ENCODE data around the gene PRKD1. TPM values are rescaled to one million over a fixed set of nuclear protein-coding genes. Genes with fewer than 3 reads are reported as not detected.

The PRKD1 gene
- total RNA-seq, 2 donors from 2014 or later = 12.0 to 12.6 TPM

- Histone ChIP-seq H3K9ac (ENCODE audit: extremely low read depth, low read length, poor library complexity, severe bottlenecking) (no peak overlapping the region), H3K9me3 (ENCODE audit: control insufficient read depth, low read length) (peaks cover 9% of the 10 kb centered on the region), H3K27me3 (ENCODE audit: control insufficient read depth, insufficient read depth, low read length, poor library complexity, severe bottlenecking) (no peaks in the 10 kb centered on the region), H3K4me1 (ENCODE audit: control insufficient read depth, insufficient read depth, low read length) (no peaks in the 10 kb centered on the region), H3K27ac (ENCODE audit: low read depth, low read length) (no peak overlapping the region), H3K4me3 (ENCODE audit: low read length) (no peak overlapping the region), H3K36me3 (ENCODE audit: control insufficient read depth, insufficient read depth, low read length) (no peaks in the 10 kb centered on the region)
- H3K4me3 Mint-ChIP-seq = no peak overlapping the region
- DNase-seq = no peak
- peaks cover 11% of the 10 kb centered on the region for H3K9me3 Mint-ChIP-seq
- H3K27me3 Mint-ChIP-seq (ENCODE audit: insufficient read depth) = no peaks in the 10 kb centered on the region
- H3K4me1 Mint-ChIP-seq = peaks cover 14% of the 10 kb centered on the region
- 80 to 81% methylated on average over 3 to 4 of the region's 4 CpGs for WGBS, 2 experiments (ENCODE audit: insufficient coverage in 1 of 2, insufficient read length in 1 of 2)
- H3K27ac Mint-ChIP-seq = no peak overlapping the region
- no peaks in the 10 kb centered on the region for H3K36me3 Mint-ChIP-seq (ENCODE audit: low read depth)
- no peak for TF ChIP-seq CTCF (conservative IDR thresholded peaks at IDR 0.05)
Observed at GRCh38 chr14:29896354-29896821, 31.3 kb downstream of the PRKD1 start.

GRCh38 chr14:29895591-29896083, 32.0 kb downstream of the PRKD1 start:
- no peaks in the 10 kb centered on the region for H3K36me3 ChIP-seq (ENCODE audit: control insufficient read depth, insufficient read depth, low read length)
- H3K27ac ChIP-seq (ENCODE audit: low read depth, low read length) = no peak overlapping the region
- Mint-ChIP-seq H3K36me3 (ENCODE audit: low read depth) (no peaks in the 10 kb centered on the region), H3K4me1 (peaks cover 14% of the 10 kb centered on the region), H3K27me3 (ENCODE audit: insufficient read depth) (no peaks in the 10 kb centered on the region), H3K9me3 (peaks cover 7% of the 10 kb centered on the region), H3K27ac (no peak overlapping the region), H3K4me3 (no peak overlapping the region)
- no peak overlapping the region for H3K4me3 ChIP-seq (ENCODE audit: low read length)
- no peak overlapping the region for H3K9ac ChIP-seq (ENCODE audit: extremely low read depth, low read length, poor library complexity, severe bottlenecking)
- no peak for TF ChIP-seq CTCF (conservative IDR thresholded peaks at IDR 0.05)
- DNase-seq = no peak
- no peaks in the 10 kb centered on the region for H3K27me3 ChIP-seq (ENCODE audit: control insufficient read depth, insufficient read depth, low read length, poor library complexity, severe bottlenecking)
- no peaks in the 10 kb centered on the region for H3K4me1 ChIP-seq (ENCODE audit: control insufficient read depth, insufficient read depth, low read length)
- WGBS, 2 experiments (ENCODE audit: insufficient coverage in 1 of 2, insufficient read length in 1 of 2) = 80 to 96% methylated on average over 4 to 6 of the region's 7 CpGs
- peaks cover 3% of the 10 kb centered on the region for H3K9me3 ChIP-seq (ENCODE audit: control insufficient read depth, low read length)

GRCh38 chr14:29893989-29894388, 33.7 kb downstream of the PRKD1 start:
- H3K4me1 ChIP-seq (ENCODE audit: control insufficient read depth, insufficient read depth, low read length) = no peaks in the 10 kb centered on the region
- no peak overlapping the region for H3K27ac ChIP-seq (ENCODE audit: low read depth, low read length)
- no peak overlapping the region for H3K27ac Mint-ChIP-seq
- H3K9ac ChIP-seq (ENCODE audit: extremely low read depth, low read length, poor library complexity, severe bottlenecking) = no peak overlapping the region
- no peak for TF ChIP-seq CTCF (conservative IDR thresholded peaks at IDR 0.05)
- H3K36me3 ChIP-seq (ENCODE audit: control insufficient read depth, insufficient read depth, low read length) = no peaks in the 10 kb centered on the region
- H3K4me3 ChIP-seq (ENCODE audit: low read length) = no peak overlapping the region
- H3K27me3 Mint-ChIP-seq (ENCODE audit: insufficient read depth) = no peaks in the 10 kb centered on the region
- no peaks in the 10 kb centered on the region for H3K9me3 ChIP-seq (ENCODE audit: control insufficient read depth, low read length)
- H3K27me3 ChIP-seq (ENCODE audit: control insufficient read depth, insufficient read depth, low read length, poor library complexity, severe bottlenecking) = no peaks in the 10 kb centered on the region
- peaks cover 14% of the 10 kb centered on the region for H3K4me1 Mint-ChIP-seq
- no peak overlapping the region for H3K4me3 Mint-ChIP-seq
- H3K36me3 Mint-ChIP-seq (ENCODE audit: low read depth) = no peaks in the 10 kb centered on the region
- no peaks in the 10 kb centered on the region for H3K9me3 Mint-ChIP-seq
- WGBS, 2 experiments (ENCODE audit: insufficient coverage in 1 of 2, insufficient read length in 1 of 2) = 91 to 100% methylated on average over 3 of the region's 3 CpGs
- DNase-seq = no peak
